Fibroblast of lung (primary cell): ENCODE measurements around the gene PHTF2.

ENCODE experiments used
- CTCF ChIP-seq, 2 donors: IDR thresholded peaks in 1 of 2; conservative IDR thresholded peaks in 1 of 2; 1 replicate in 1 of 2; 2 replicates in 1 of 2; pipeline ENCODE4 v1.5.1; 2011 to 2012; ENCODE audit warnings: low read length in 2 of 2, control low read depth in 1 of 2, inconsistent platforms in 1 of 2, low read depth in 1 of 2, mild to moderate bottlenecking in 1 of 2
- EZH2 ChIP-seq: IDR thresholded peaks from 2 replicates; pipeline ENCODE4 v1.5.1; 2012; ENCODE audit warnings: low read length, control low read depth, mild to moderate bottlenecking; ENCODE audit errors: missing control alignments

- TF ChIP-seq CTCF (conservative IDR thresholded peaks at IDR 0.05 in 1 of 2, IDR thresholded peaks at IDR 0.05 in 1 of 2; ENCODE audit: low read depth in 1 of 2, low read length in 2 of 2) (no peak), EZH2 (no peak)
Measured at GRCh38 chr7:77942431-77942830, 143.9 kb downstream of the PHTF2 start.
